ENCODE data around the gene MYO7B. TPM values are rescaled to one million over a fixed set of nuclear protein-coding genes. Genes with fewer than 3 reads are reported as not detected.

The MYO7B gene
- total RNA-seq, 2 donors from 2014 or later: 0.52 to 0.67 TPM

DNA sequence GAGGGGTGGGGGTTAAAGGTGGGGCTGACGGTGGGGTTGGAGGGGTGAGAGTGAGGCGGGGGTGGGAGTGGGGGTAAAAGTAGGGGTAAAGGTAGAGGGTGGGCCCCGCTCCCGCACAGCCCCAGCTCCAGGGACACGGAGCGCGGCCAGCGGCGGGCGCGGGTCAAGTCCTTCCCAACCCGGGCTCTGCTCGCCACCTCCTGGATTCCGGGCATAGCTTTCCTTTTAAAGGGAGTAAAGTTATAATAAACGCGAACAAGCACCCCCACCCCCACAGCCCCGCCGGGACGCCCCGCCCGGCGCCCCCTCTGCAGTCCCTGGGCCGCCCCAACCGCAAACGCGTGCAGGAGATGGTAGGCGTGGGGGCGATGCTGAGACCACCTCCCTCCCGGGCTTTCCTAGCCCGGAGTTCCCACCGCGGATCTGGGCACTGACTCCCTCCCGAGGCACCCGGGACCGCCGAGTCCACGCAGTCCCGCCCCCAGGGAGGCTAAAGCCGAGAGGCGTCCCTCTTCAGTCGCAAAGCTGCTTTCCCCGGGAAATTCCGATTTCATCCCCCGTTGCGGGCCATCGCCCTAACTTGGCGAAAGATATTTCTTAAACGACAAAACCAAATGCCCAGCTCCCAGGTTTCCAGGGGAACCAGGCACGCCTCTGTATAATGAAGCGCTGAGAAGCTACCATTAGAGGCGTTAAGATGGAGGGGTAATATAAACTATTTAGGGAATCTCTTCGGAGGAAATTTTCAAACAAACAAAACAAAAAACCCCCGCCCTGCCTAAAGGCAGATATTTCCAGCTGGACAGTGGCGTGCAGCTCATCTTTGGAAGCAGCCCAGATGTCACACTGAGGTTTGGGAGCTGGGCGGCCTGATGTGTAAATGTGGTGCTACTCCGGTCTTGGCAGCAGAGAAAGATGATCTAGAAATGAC lies 140.1 kb downstream of the MYO7B start, which contains the start of gene LIMS2:
TSS of gene LIMS2 (minus strand) at position 200 of the 931 bp plus-strand sequence. CDS start 506 bp downstream, outside the sequence.
- H3K36me3 ChIP-seq: peaks cover 9% of the 10 kb centered on the region
- H3K4me1 ChIP-seq: peaks cover 0 to 65% of the 10 kb centered on the region in 2 donors
- DNase-seq (ENCODE audit: low spot score): no peak
- TF ChIP-seq, protein P1, sequence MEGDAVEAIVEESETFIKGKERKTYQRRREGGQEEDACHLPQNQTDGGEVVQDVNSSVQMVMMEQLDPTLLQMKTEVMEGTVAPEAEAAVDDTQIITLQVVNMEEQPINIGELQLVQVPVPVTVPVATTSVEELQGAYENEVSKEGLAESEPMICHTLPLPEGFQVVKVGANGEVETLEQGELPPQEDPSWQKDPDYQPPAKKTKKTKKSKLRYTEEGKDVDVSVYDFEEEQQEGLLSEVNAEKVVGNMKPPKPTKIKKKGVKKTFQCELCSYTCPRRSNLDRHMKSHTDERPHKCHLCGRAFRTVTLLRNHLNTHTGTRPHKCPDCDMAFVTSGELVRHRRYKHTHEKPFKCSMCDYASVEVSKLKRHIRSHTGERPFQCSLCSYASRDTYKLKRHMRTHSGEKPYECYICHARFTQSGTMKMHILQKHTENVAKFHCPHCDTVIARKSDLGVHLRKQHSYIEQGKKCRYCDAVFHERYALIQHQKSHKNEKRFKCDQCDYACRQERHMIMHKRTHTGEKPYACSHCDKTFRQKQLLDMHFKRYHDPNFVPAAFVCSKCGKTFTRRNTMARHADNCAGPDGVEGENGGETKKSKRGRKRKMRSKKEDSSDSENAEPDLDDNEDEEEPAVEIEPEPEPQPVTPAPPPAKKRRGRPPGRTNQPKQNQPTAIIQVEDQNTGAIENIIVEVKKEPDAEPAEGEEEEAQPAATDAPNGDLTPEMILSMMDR (IDR thresholded peaks at IDR 0.05): peak in 1 of 2 donors; percentile 38
- peak within 1 kb of the TSS; percentile 84 to 88 for H3K4me3 ChIP-seq
- no peaks in the 10 kb centered on the region for H3K27me3 ChIP-seq
- peak within 1 kb of the TSS; percentile 92 to 98 for H3K27ac ChIP-seq
- H3K9me3 ChIP-seq: no peaks in the 10 kb centered on the region

DNA sequence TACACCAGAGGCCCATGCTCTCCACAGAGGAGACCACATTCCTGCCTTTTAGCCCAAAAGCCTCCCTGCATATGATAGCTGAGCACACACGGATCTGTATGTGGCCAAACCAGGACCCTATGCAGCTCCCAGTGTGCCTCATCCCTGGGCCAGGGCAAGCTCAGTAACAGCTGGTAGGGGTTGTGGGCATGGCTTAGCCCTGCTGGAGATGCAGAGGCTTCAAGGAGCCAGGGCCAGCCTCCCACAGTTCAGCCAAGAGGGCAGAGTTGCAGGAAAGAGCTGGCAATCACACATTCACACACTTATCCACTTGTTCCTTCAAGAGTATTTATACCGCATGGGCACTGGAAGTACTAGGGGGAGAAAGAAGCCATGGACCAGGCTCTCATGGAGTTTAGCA lies 141.4 kb downstream of the MYO7B start:
- TF ChIP-seq, protein P1 (IDR thresholded peaks at IDR 0.05): no peak
- Histone ChIP-seq H3K27me3 (no peaks in the 10 kb centered on the region), H3K36me3 (peaks cover 4% of the 10 kb centered on the region), H3K27ac (peak overlapping the region in 1 of 2 donors; percentile 33), H3K9me3 (no peaks in the 10 kb centered on the region), H3K4me1 (peaks cover 0 to 65% of the 10 kb centered on the region in 2 donors), H3K4me3 (no peak overlapping the region)
- DNase-seq (ENCODE audit: low spot score): no peak

DNA sequence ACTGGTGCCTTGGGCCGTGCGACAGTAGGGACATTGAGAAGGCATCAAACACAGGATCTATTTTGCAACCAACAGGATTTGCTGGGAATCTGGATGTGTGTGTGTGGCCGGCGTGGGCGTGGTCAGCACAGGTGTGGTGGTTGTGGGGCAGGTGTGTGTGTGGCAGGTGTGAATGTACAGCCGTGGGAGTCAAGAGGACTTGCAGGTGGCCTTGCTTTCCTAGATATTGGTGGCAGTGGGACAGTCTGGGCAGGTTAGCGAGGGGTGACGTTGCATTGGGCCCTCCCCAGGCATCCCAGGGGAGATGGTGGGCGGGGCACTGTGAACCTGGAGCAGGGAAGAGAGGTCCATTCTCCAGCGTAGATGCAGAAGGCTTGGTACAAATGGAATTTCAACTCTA lies 143.0 kb downstream of the MYO7B start:
- DNase-seq (ENCODE audit: low spot score): no peak
- Histone ChIP-seq H3K4me3 (no peak overlapping the region), H3K4me1 (peaks cover 0 to 62% of the 10 kb centered on the region in 2 donors)

DNA sequence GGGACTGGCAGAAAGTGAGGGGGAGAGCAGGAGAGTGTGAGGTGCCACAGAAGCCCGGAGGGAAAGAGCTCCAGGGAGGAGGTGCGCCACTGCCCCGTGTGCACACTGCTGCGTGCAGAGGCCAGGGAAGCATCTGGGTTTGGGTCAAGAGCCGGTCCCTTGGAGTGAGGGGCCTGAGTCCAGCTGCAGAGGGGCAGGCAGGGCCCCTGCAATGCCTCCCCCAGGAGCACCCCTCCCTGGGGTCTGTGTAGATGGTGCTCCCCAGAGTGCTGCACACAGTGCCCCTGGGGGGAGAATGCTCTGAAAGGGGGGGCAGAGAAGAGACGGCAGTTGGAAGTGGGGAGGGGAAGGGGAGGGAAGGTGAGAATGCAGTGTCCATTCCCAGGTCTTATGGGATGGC lies 143.5 kb downstream of the MYO7B start:
- Histone ChIP-seq H3K36me3 (no peaks in the 10 kb centered on the region), H3K9me3 (no peaks in the 10 kb centered on the region), H3K27ac (no peak overlapping the region), H3K4me3 (peak overlapping the region in 1 of 2 donors; percentile 45), H3K27me3 (no peaks in the 10 kb centered on the region), H3K4me1 (peaks cover 0 to 64% of the 10 kb centered on the region in 2 donors)
- TF ChIP-seq, protein P1 (IDR thresholded peaks at IDR 0.05): no peak
- DNase-seq (ENCODE audit: low spot score): no peak

More for the DNA sequence above, 143.0 kb downstream of the MYO7B start:
- Histone ChIP-seq H3K36me3 (no peaks in the 10 kb centered on the region), H3K27me3 (no peaks in the 10 kb centered on the region), H3K27ac (no peak overlapping the region), H3K9me3 (no peaks in the 10 kb centered on the region)
- TF ChIP-seq, protein P1 (IDR thresholded peaks at IDR 0.05): no peak

DNA sequence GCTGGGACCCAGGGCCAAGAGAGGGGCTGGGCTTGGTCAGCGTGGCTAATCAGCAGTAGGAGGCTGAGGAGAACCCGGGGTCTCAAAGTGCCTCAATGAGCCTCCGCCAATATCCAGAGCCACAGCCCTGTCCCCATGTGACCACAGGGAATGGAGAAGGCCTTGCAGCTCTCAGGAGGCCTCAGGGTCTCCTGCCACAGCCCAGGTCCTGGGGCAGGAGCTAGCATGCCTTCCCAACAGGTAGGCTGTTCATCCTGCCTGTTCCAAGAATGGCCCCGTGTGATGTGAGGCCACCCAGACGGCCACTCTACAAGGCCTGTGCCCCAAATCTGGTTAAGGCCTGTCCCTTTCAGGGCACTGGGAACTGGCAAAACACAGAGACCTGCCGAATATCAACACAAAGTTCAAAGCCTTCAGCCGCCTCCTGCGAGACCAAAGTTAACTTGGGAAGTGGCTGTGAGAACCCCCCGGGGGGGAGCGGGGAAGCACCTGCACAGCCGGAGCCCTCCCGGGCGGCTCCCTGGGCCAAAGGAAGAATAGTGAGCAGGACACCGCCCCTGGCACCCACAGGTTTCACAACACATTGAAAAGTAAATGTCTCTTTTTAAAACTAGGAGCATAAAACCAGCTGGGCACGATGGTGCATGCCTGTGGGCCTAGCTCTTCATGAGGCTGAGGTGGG lies 144.3 kb downstream of the MYO7B start:
- no peak overlapping the region for H3K27ac ChIP-seq
- H3K27me3 ChIP-seq: no peaks in the 10 kb centered on the region
- no peaks in the 10 kb centered on the region for H3K36me3 ChIP-seq
- TF ChIP-seq, protein P1 (IDR thresholded peaks at IDR 0.05): no peak
- H3K9me3 ChIP-seq: no peaks in the 10 kb centered on the region
- peak; percentile 44 for DNase-seq (ENCODE audit: low spot score)
- H3K4me3 ChIP-seq: peak overlapping the region; percentile 29 to 45
- H3K4me1 ChIP-seq: peaks cover 0 to 60% of the 10 kb centered on the region in 2 donors

Measured in right atrium auricular region (tissue), 2 donors.